ENCODE data around the gene TMEM198.

The TMEM198 gene

GRCh38 chr2:219553168-219553417 lies 9.3 kb downstream of the TMEM198 start:
- peaks cover 13% of the 10 kb centered on the region for H3K4me1 ChIP-seq (ENCODE audit: control insufficient read depth, insufficient read depth, low read length)
- no peaks in the 10 kb centered on the region for H3K27me3 ChIP-seq (replicated peaks; ENCODE audit: control insufficient read depth, insufficient read depth, low read length)
- peak overlapping the region; percentile 81 for H3K4me3 ChIP-seq (ENCODE audit: low read length)
- H3K36me3 ChIP-seq (ENCODE audit: control insufficient read depth, insufficient read depth, low read length, severe bottlenecking) = no peaks in the 10 kb centered on the region
- DNase-seq (ENCODE audit: low read depth) = no peak
- H3K9ac ChIP-seq (ENCODE audit: low read length) = peak overlapping the region; percentile 45
- H3K9me3 ChIP-seq (ENCODE audit: control insufficient read depth, low read length) = no peaks in the 10 kb centered on the region

GRCh38 chr2:219553463-219553963 lies 9.7 kb downstream of the TMEM198 start:
- Histone ChIP-seq H3K9ac (ENCODE audit: low read length) (peak overlapping the region; percentile 45), H3K4me1 (ENCODE audit: control insufficient read depth, insufficient read depth, low read length) (peaks cover 13% of the 10 kb centered on the region), H3K9me3 (ENCODE audit: control insufficient read depth, low read length) (no peaks in the 10 kb centered on the region), H3K27me3 (replicated peaks; ENCODE audit: control insufficient read depth, insufficient read depth, low read length) (no peaks in the 10 kb centered on the region), H3K36me3 (ENCODE audit: control insufficient read depth, insufficient read depth, low read length, severe bottlenecking) (no peaks in the 10 kb centered on the region), H3K4me3 (ENCODE audit: low read length) (no peak overlapping the region)
- DNase-seq (ENCODE audit: low read depth) = no peak

- H3K4me3 ChIP-seq (ENCODE audit: low read length) = no peak overlapping the region
- H3K9ac ChIP-seq (ENCODE audit: low read length) = no peak overlapping the region
- no peaks in the 10 kb centered on the region for H3K36me3 ChIP-seq (ENCODE audit: control insufficient read depth, insufficient read depth, low read length, severe bottlenecking)
These were observed 10.5 kb downstream of the TMEM198 start for GRCh38 chr2:219554350-219554749.

GRCh38 chr2:219555956-219556355 lies 12.1 kb downstream of the TMEM198 start:
- Histone ChIP-seq H3K4me1 (ENCODE audit: control insufficient read depth, insufficient read depth, low read length) (peaks cover 30% of the 10 kb centered on the region), H3K36me3 (ENCODE audit: control insufficient read depth, insufficient read depth, low read length, severe bottlenecking) (no peaks in the 10 kb centered on the region), H3K9me3 (ENCODE audit: control insufficient read depth, low read length) (no peaks in the 10 kb centered on the region), H3K9ac (ENCODE audit: low read length) (no peak overlapping the region), H3K4me3 (ENCODE audit: low read length) (no peak overlapping the region), H3K27me3 (replicated peaks; ENCODE audit: control insufficient read depth, insufficient read depth, low read length) (no peaks in the 10 kb centered on the region)
- DNase-seq (ENCODE audit: low read depth) = no peak

More at GRCh38 chr2:219554350-219554749, 10.5 kb downstream of the TMEM198 start:
- peaks cover 16% of the 10 kb centered on the region for H3K4me1 ChIP-seq (ENCODE audit: control insufficient read depth, insufficient read depth, low read length)
- no peaks in the 10 kb centered on the region for H3K27me3 ChIP-seq (replicated peaks; ENCODE audit: control insufficient read depth, insufficient read depth, low read length)
- DNase-seq (ENCODE audit: low read depth) = no peak
- H3K9me3 ChIP-seq (ENCODE audit: control insufficient read depth, low read length) = no peaks in the 10 kb centered on the region

- no peak overlapping the region for H3K9ac ChIP-seq (ENCODE audit: low read length)
- H3K27me3 ChIP-seq (replicated peaks; ENCODE audit: control insufficient read depth, insufficient read depth, low read length) = no peaks in the 10 kb centered on the region
- H3K9me3 ChIP-seq (ENCODE audit: control insufficient read depth, low read length) = no peaks in the 10 kb centered on the region
- DNase-seq (ENCODE audit: low read depth) = no peak
- H3K4me1 ChIP-seq (ENCODE audit: control insufficient read depth, insufficient read depth, low read length) = peaks cover 34% of the 10 kb centered on the region
- H3K36me3 ChIP-seq (ENCODE audit: control insufficient read depth, insufficient read depth, low read length, severe bottlenecking) = no peaks in the 10 kb centered on the region
- no peak overlapping the region for H3K4me3 ChIP-seq (ENCODE audit: low read length)
These were observed 12.6 kb downstream of the TMEM198 start for GRCh38 chr2:219556413-219556812.

- Histone ChIP-seq H3K4me1 (ENCODE audit: control insufficient read depth, insufficient read depth, low read length) (peaks cover 31% of the 10 kb centered on the region), H3K9ac (ENCODE audit: low read length) (no peak overlapping the region), H3K36me3 (ENCODE audit: control insufficient read depth, insufficient read depth, low read length, severe bottlenecking) (no peaks in the 10 kb centered on the region), H3K27me3 (replicated peaks; ENCODE audit: control insufficient read depth, insufficient read depth, low read length) (no peaks in the 10 kb centered on the region), H3K9me3 (ENCODE audit: control insufficient read depth, low read length) (no peaks in the 10 kb centered on the region), H3K4me3 (ENCODE audit: low read length) (no peak overlapping the region)
- DNase-seq (ENCODE audit: low read depth) = no peak
These were observed 13.5 kb downstream of the TMEM198 start for GRCh38 chr2:219557320-219557719.

- no peak overlapping the region for H3K4me3 ChIP-seq (ENCODE audit: low read length)
- peaks cover 27% of the 10 kb centered on the region for H3K4me1 ChIP-seq (ENCODE audit: control insufficient read depth, insufficient read depth, low read length)
- no peak for DNase-seq (ENCODE audit: low read depth)
- H3K27me3 ChIP-seq (replicated peaks; ENCODE audit: control insufficient read depth, insufficient read depth, low read length) = no peaks in the 10 kb centered on the region
- H3K36me3 ChIP-seq (ENCODE audit: control insufficient read depth, insufficient read depth, low read length, severe bottlenecking) = no peaks in the 10 kb centered on the region
- no peaks in the 10 kb centered on the region for H3K9me3 ChIP-seq (ENCODE audit: control insufficient read depth, low read length)
- H3K9ac ChIP-seq (ENCODE audit: low read length) = no peak overlapping the region
These were observed 14.3 kb downstream of the TMEM198 start for GRCh38 chr2:219557791-219558785.

GRCh38 chr2:219559156-219559915 lies 15.5 kb downstream of the TMEM198 start:
- Histone ChIP-seq H3K36me3 (ENCODE audit: control insufficient read depth, insufficient read depth, low read length, severe bottlenecking) (peaks cover 11% of the 10 kb centered on the region), H3K9me3 (ENCODE audit: control insufficient read depth, low read length) (no peaks in the 10 kb centered on the region), H3K4me1 (ENCODE audit: control insufficient read depth, insufficient read depth, low read length) (peaks cover 22% of the 10 kb centered on the region), H3K9ac (ENCODE audit: low read length) (peak overlapping the region; percentile 2), H3K4me3 (ENCODE audit: low read length) (no peak overlapping the region), H3K27me3 (replicated peaks; ENCODE audit: control insufficient read depth, insufficient read depth, low read length) (no peaks in the 10 kb centered on the region)
- no peak for DNase-seq (ENCODE audit: low read depth)

- Histone ChIP-seq H3K9ac (ENCODE audit: low read length) (peak overlapping the region; percentile 25), H3K4me1 (ENCODE audit: control insufficient read depth, insufficient read depth, low read length) (peaks cover 22% of the 10 kb centered on the region), H3K27me3 (replicated peaks; ENCODE audit: control insufficient read depth, insufficient read depth, low read length) (no peaks in the 10 kb centered on the region), H3K9me3 (ENCODE audit: control insufficient read depth, low read length) (no peaks in the 10 kb centered on the region), H3K36me3 (ENCODE audit: control insufficient read depth, insufficient read depth, low read length, severe bottlenecking) (peaks cover 18% of the 10 kb centered on the region), H3K4me3 (ENCODE audit: low read length) (no peak overlapping the region)
- DNase-seq (ENCODE audit: low read depth) = peak; percentile 52
These were observed 16.4 kb downstream of the TMEM198 start for GRCh38 chr2:219560037-219560892.

GRCh38 chr2:219560893-219561178 lies 17.0 kb downstream of the TMEM198 start:
- peaks cover 22% of the 10 kb centered on the region for H3K4me1 ChIP-seq (ENCODE audit: control insufficient read depth, insufficient read depth, low read length)
- H3K4me3 ChIP-seq (ENCODE audit: low read length) = no peak overlapping the region
- no peaks in the 10 kb centered on the region for H3K27me3 ChIP-seq (replicated peaks; ENCODE audit: control insufficient read depth, insufficient read depth, low read length)
- peaks cover 18% of the 10 kb centered on the region for H3K36me3 ChIP-seq (ENCODE audit: control insufficient read depth, insufficient read depth, low read length, severe bottlenecking)
- H3K9me3 ChIP-seq (ENCODE audit: control insufficient read depth, low read length) = no peaks in the 10 kb centered on the region
- H3K9ac ChIP-seq (ENCODE audit: low read length) = peak overlapping the region; percentile 25
- no peak for DNase-seq (ENCODE audit: low read depth)
